HG03108 (cell line): Measurements from ENCODE around the gene ODC1.
"Not testable (repeated sequence)": the region's sequence is repeated elsewhere in the genome, so short reads cannot be mapped to it uniquely, and the experiment has no call there.

ENCODE experiments used
- ATAC-seq: cut with Tn5 transposase; IDR thresholded peaks from one replicate; pipeline ENCODE4 v1.9.1; 2021; ENCODE audit warnings: moderate library complexity; ENCODE audit not compliant: unreplicated experiment

Gene ODC1

DNA sequence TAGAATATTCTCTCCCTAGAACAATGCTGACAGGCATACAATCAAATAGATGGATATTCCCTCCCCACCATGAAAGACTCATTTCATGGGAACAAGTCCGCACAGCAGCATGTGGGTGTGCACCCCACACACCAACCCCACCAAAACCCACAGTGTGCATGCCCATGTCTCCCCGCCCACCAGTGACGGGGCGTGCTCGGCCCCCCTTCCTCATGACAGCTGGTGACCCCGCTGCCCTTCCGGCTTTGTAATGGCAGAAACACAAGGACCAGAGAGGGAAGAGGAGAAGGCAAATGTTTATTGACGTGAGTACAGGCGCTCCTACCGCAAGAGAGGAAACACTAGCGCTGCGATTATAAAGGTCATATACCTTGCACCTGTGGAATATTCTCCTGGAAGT, 30.8 kb upstream of the ODC1 start:
- no peak for ATAC-seq

GRCh38 chr2:10478298-10478625, 30.1 kb upstream of the ODC1 start:
- ATAC-seq = no peak

DNA sequence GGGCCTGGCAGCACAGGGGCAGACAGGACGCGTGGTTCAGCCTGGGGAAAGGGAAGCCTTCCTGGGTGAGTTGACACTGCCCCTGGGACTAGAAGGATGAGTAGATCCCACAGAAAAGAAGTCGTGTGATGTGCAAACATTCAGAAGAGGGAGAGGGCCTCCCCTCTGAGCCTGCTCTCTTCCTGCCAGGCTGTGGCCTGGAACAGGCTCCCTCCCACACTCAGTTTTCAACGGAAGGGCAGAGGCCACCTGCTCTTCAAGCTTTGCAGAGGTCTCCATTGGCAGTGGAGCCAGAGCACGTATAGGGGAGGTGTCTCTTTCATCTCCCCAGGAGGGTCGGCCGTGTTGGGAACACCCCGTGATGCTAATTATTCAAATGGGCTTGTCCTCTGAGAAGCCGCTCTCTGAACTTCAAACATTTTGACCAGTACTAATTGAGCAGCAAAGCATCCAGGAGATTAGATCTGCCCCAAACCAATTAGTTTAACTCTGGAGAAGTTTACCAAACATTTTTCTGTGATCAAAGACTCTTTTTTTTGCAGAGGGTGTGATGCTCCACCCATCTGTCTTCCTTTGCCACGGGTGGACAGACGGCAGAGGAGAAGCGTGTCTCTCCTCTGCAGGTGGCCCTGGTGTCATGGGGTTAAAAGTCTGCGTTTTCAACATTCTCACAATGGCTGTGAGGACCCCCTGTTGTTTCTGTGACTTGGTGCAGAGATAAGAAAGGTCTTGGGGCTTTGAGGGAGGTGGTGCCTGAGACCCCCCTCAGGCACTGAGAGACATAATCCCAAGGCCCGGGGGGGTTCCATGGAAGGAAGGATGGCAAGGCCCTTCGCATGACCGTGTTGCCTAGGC, 29.5 kb upstream of the ODC1 start:
- ATAC-seq = no peak

GRCh38 chr2:10476723-10477442, 28.8 kb upstream of the ODC1 start:
- no peak for ATAC-seq

- no peak for ATAC-seq
These were observed 27.9 kb upstream of the ODC1 start for GRCh38 chr2:10475811-10476660.

GRCh38 chr2:10475221-10475722, 27.1 kb upstream of the ODC1 start:
- ATAC-seq = no peak

GRCh38 chr2:10473121-10473756, 25.1 kb upstream of the ODC1 start:
- no peak for ATAC-seq

- no peak for ATAC-seq
These were observed 23.8 kb upstream of the ODC1 start for GRCh38 chr2:10471955-10472354.

DNA sequence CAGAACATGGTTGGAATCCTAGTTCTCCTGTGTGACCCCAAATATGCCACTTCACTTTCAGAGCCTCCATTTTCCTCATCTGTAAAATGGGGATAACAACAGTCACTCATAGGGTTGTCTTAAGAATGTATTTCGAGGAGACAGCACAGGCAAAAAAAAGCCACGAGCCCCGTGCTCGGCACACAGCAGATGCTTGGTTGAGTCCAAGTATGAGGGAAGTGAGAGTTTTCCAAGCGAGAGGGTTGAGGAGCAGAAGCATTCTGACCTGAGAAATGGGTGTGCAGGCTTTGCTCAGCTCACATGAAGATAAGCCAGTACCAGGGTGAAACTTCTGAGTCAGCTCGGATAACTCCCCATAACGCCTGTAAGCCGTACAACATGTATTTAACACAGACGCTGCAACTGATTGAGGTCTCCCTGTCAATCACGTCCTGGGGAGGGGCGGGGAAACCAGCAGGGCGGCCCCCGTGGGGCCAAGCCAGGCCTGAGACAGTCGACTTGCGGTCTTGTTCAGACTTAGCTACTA, 23.0 kb upstream of the ODC1 start:
- ATAC-seq = no peak

DNA sequence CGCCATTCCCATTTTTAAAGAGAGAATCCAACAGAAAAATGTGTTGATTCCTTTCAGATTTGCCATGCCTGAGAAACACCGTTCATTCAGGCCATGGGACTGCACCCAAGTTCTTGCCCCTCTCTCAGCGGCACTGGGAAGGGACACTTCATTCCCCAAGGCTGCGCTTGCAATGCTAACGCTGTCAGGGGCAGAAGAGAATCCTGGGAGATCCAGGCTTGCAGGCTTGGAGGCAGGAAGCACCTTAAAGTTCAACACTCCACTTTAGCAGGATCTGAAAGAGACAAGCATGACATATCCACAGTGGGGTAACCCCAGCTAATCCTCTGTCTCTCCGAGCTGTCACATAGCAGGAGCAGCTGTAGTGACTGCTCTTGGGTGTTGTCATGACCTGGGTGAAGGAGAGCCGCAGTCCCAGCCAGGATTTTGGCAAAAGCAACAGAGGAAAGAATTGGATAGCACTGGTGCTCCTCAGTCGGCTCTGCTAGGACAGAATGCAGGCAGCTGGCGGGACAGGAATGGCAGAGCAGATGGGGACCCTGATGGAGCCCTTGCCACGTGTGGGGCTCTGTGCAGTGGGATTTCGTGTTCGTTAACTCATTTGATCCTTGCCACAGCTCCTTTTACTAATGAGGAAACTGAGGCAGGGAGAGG, 22.0 kb upstream of the ODC1 start:
- no peak for ATAC-seq

- no peak for ATAC-seq
These were observed 21.2 kb upstream of the ODC1 start for GRCh38 chr2:10469301-10469700.

DNA sequence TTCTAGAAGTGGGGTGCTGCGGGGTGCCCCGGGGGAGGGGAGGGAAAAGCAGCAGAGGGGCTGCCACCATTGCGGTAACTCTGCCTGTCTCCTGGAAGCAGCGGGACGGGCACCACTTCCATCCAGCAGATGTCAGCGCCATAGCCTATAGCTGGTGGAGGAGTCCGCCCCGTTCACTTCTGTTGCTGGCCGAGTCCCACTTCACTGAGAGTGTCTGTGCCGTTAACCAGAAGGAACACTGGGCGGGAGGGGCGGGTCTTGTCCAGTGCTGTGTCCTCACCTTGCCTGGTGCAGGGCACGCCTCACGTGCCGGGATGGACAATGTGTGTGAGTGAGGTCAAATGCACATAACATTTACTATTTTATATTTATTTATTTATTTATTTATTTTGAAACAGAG, 19.3 kb upstream of the ODC1 start:
- no peak for ATAC-seq

- ATAC-seq = no peak
These were observed 18.7 kb upstream of the ODC1 start for GRCh38 chr2:10466801-10467200.

DNA sequence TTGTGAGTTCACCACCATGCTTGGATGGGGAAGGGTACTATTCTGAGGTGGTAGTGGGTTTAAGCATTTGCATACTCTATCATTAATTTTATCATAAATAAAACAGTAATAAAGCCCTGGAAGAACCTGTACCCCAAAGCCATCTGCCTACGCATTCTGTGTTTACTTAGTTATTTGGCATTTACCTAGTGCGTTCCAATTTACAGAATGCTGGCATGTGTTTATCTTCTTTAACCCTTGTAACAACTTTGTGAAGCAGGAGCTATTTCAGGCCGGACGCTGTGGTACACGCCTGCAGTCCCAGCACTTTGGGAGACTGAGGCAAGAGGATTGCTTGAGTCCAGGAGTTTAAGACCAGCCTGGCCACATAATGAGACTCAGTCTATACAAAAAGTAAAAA, 17.8 kb upstream of the ODC1 start:
- no peak for ATAC-seq

DNA sequence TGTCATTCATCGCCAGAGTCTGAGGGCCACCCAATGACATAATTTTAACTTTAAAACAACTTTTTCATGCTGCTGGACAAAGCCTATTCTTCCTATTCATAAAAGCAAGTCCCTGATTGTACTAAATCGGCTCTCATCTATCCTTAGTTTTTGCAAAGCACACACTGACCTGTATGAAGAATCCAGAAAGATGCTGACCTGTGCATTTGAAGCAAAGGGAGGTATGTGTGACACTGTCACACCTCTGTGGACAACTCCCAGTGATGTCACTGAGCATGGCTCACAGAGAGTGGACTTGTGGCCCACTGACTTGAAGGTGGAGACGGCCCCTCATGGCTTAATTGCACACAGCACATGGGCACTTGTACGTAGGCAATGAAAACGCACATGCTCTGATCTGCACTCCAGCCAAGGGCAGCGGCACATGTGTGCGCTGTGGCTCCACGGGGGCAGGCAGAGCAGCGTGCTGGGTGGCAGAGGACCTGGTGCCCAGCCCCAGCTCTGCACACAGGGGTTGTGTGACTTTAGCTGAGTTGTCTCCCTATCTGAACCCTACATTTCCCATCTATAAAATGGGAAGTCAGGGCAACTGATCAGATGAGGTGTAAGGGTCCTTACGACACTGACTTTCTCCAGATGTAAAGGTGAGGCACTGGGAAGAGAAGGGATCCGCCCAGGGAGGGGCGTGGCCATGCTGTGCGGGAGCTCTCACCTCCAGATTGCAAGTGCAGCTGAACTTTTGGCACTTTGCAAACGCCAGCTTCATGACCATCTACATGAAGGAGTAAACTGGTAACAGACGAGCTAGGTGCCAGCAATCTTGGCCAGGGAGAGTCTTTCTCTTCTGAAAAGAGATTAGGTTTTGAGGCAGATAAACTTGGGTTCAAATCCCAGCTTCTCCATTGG, 14.3 kb upstream of the ODC1 start:
- ATAC-seq = no peak

- no peak for ATAC-seq
These were observed 12.3 kb upstream of the ODC1 start for GRCh38 chr2:10460366-10460796.

DNA sequence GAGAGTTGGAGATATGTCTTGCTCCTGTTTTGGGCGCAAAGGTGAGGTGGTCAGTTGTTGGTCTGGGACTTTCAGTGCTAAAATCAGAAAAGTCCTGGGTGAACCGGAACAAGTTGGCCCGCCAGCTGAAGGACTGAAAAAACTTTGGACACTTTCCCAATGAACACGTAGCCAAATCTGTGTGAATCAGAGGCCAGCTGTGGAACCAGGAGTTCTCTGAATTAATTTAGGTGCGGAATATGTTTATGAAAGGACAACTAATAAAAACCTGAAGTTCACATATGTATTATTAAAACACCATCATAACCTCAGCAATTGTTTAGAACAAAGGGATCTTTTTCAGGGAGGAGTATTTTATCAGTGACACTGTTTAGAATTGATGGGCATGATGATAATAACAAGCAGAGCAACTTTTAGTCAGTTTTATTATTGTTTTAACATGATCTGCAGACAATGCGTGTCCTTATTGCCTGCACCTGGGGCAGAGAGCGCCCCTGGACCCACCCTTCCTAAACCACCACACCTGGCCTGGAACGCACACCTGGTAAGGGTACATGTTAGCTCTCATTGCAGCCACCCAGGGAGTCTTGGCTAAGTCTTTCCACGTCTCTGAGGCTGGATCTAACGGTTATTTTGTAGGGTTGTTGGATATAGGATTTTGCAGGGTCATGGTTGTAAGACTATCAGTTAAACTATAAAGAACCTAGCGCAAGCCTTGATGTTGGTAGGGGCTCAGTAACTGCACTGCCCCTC, 9.9 kb upstream of the ODC1 start:
- ATAC-seq = no peak

DNA sequence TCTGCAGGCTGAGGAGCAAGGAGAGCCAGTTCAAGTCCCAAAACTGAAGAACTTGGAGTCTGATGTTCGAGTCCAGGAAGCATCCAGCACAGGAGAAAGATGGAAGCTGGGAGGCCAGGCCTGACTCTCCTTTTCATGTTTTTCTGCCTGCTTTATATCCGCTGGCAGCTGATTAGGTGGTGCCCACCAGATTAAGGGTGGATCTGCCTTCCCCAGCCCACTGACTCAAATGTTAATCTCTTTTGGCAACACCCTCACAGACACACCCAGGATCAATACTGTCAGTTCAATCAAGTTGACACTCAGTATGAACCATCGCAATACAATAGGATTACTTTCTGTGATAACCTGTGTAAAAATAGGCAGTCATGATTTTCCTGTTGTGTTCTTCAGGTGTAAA, 9.1 kb upstream of the ODC1 start:
- ATAC-seq = not testable (repeated sequence)
